ENCODE results near the gene PFDN4. TPM values are rescaled to one million over a fixed set of nuclear protein-coding genes. Genes with fewer than 3 reads are reported as not detected.

Gene PFDN4
- 90.1 to 94.4 TPM (median 90.5 TPM) in 3 replicates for total RNA-seq (2021)
- percentile 93 among the genes with signal in this experiment for Bru-seq, nascent RNA
- long read RNA-seq, experiment 1, transcript PFDN4-201 (4 exons, 1,462 nt), result major isoform, 157 of 164 reads
- long read RNA-seq, experiment 1, partial matches to known transcripts, result 6 of 164 reads
- long read RNA-seq, experiment 1, other reads (novel, unspliced or antisense), result 1 of 164 reads
- long read RNA-seq, experiment 2, transcript PFDN4-201 (4 exons, 1,462 nt), result major isoform, 86 of 138 reads
- long read RNA-seq, experiment 2, partial matches to known transcripts, result 46 of 138 reads
- long read RNA-seq, experiment 2, other reads (novel, unspliced or antisense), result 6 of 138 reads
- long read RNA-seq, experiment 3, transcript PFDN4-201 (4 exons, 1,462 nt), result major isoform, 112 of 115 reads
- long read RNA-seq, experiment 3, partial matches to known transcripts, result 1 of 115 reads
- long read RNA-seq, experiment 3, other reads (novel, unspliced or antisense), result 2 of 115 reads

GRCh38 chr20:54207743-54208547 is at the start of gene PFDN4:
Gene PFDN4, plus strand, starts transcription at chr20:54208087. Its CDS starts 14 bp downstream, at chr20:54208101.
- CTCF ChIA-PET, result interaction anchor here (0.6 to 2.1 kb wide), 20 partner anchors 10 to 1033 kb away, joined by 3 to 11 read pairs (median 4); no protein-coding TSS in a partner anchor
- peak; percentile 80 for DNase-seq (ENCODE audit: low spot score)
- Mint-ChIP-seq H3K27ac (peak within 1 kb of the TSS; percentile 100), H3K27me3 (ENCODE audit: low read depth) (no peaks in the 10 kb centered on the region), H3K4me3 (peak within 1 kb of the TSS; percentile 96), H3K9me3 (no peaks in the 10 kb centered on the region), H3K4me1 (peaks cover 21% of the 10 kb centered on the region), H3K36me3 (peaks cover 5% of the 10 kb centered on the region)
- POLR2A ChIA-PET, result interaction anchor here (1.4 kb wide), 1 partner anchor 66 kb away, joined by 3 read pairs; no protein-coding TSS in a partner anchor
- ATAC-seq, result peak; percentile 86
- no peak for TF ChIP-seq FOXP4 (CRISPR knock-in tag; IDR thresholded peaks at IDR 0.05)
- peak; percentile 39 for TF ChIP-seq TEAD1 (CRISPR knock-in tag; IDR thresholded peaks at IDR 0.05)
- TF ChIP-seq FOXP1 (CRISPR knock-in tag; IDR thresholded peaks at IDR 0.05; ENCODE audit: borderline replicate concordance), result peak; percentile 45; the same call in 1 of the 2 replicates
- TF ChIP-seq TP53 (CRISPR knock-in tag; IDR thresholded peaks at IDR 0.05), result no peak
- TF ChIP-seq MLX (CRISPR knock-in tag; IDR thresholded peaks at IDR 0.05), result no peak
- peak; percentile 35 for TF ChIP-seq GABPB1 (CRISPR knock-in tag; IDR thresholded peaks at IDR 0.05)
- no peak for TF ChIP-seq ZNF425 (CRISPR knock-in tag; conservative IDR thresholded peaks at IDR 0.05)
- TF ChIP-seq JUN (CRISPR knock-in tag; IDR thresholded peaks at IDR 0.05), result peak; percentile 79; the same call in 1 of the 2 replicates
- TF ChIP-seq ARID4B (CRISPR knock-in tag; IDR thresholded peaks at IDR 0.05; ENCODE audit: borderline replicate concordance), result no peak
- TF ChIP-seq EMX1 (CRISPR knock-in tag; IDR thresholded peaks at IDR 0.05), result no peak
- no peak for TF ChIP-seq E2F4 (CRISPR knock-in tag; IDR thresholded peaks at IDR 0.05; ENCODE audit: borderline replicate concordance, low read depth)
- no peak for TF ChIP-seq RELA (CRISPR knock-in tag; IDR thresholded peaks at IDR 0.05; ENCODE audit: borderline replicate concordance)
- no peak for TF ChIP-seq ATF6 (CRISPR knock-in tag; IDR thresholded peaks at IDR 0.05)
- 0 out of 2 replicates have a peak, but pooled peaks have one; percentile 2 for TF ChIP-seq ETV6 (CRISPR knock-in tag; IDR thresholded peaks at IDR 0.05)
- TF ChIP-seq ZNF281 (CRISPR knock-in tag; IDR thresholded peaks at IDR 0.05), result no peak
- TF ChIP-seq ZNF263 (CRISPR knock-in tag; IDR thresholded peaks at IDR 0.05; ENCODE audit: low read depth), result no peak
- TF ChIP-seq MYBL2 (CRISPR knock-in tag; IDR thresholded peaks at IDR 0.05), result peak; percentile 62; the same call in 1 of the 2 replicates
- TF ChIP-seq SOX15 (CRISPR knock-in tag; IDR thresholded peaks at IDR 0.05), result no peak

Measured in WTC11 (cell line).